AML-193 (cell line): ENCODE data around the gene ZNF316.
A peak's percentile ranks its signal among the peaks of the same experiment; 100 is the strongest.

Source experiments
- DNase-seq, 2 experiments: peaks; one replicate each; lab custom pipeline; 2025; lab: John Stamatoyannopoulos, UW

Gene ZNF316

GRCh38 chr7:6621195-6622133, 15.7 kb upstream of the ZNF316 start:
- DNase-seq: no peak

- no peak for DNase-seq
Observed at GRCh38 chr7:6622134-6622710, 14.9 kb upstream of the ZNF316 start.

GRCh38 chr7:6623589-6624245, 13.4 kb upstream of the ZNF316 start:
- DNase-seq: no peak

GRCh38 chr7:6624246-6624611, 12.9 kb upstream of the ZNF316 start:
- no peak for DNase-seq

GRCh38 chr7:6628045-6628444, 9.1 kb upstream of the ZNF316 start:
- no peak for DNase-seq

- DNase-seq: no peak
Observed at GRCh38 chr7:6630007-6630849, 6.9 kb upstream of the ZNF316 start.

- DNase-seq: no peak
Observed at GRCh38 chr7:6631605-6632004, 5.5 kb upstream of the ZNF316 start.

- no peak for DNase-seq
Observed at GRCh38 chr7:6634021-6634420, 3.1 kb upstream of the ZNF316 start.

GRCh38 chr7:6634971-6635370, 2.1 kb upstream of the ZNF316 start:
- peak; percentile 5 to 30 for DNase-seq

GRCh38 chr7:6637544-6638229, 569 bp downstream of the ZNF316 start:
- DNase-seq: peak in 1 of 2 experiments; percentile 9

GRCh38 chr7:6639032-6639431, 1.9 kb downstream of the ZNF316 start:
- DNase-seq: no peak

- no peak for DNase-seq
Observed at GRCh38 chr7:6639627-6640026, 2.5 kb downstream of the ZNF316 start.

GRCh38 chr7:6640246-6640721, 3.2 kb downstream of the ZNF316 start:
- no peak for DNase-seq

GRCh38 chr7:6641305-6642035, 4.4 kb downstream of the ZNF316 start:
- DNase-seq: no peak

GRCh38 chr7:6642239-6642839, 5.2 kb downstream of the ZNF316 start:
- DNase-seq: no peak

GRCh38 chr7:6642861-6643640, 5.9 kb downstream of the ZNF316 start:
- no peak for DNase-seq

GRCh38 chr7:6643915-6644625, 7.0 kb downstream of the ZNF316 start:
- no peak for DNase-seq

GRCh38 chr7:6644728-6645127, 7.6 kb downstream of the ZNF316 start:
- DNase-seq: no peak

GRCh38 chr7:6646465-6646864, 9.3 kb downstream of the ZNF316 start:
- no peak for DNase-seq
